ENCODE measurements around the gene CCDC112.

DNA sequence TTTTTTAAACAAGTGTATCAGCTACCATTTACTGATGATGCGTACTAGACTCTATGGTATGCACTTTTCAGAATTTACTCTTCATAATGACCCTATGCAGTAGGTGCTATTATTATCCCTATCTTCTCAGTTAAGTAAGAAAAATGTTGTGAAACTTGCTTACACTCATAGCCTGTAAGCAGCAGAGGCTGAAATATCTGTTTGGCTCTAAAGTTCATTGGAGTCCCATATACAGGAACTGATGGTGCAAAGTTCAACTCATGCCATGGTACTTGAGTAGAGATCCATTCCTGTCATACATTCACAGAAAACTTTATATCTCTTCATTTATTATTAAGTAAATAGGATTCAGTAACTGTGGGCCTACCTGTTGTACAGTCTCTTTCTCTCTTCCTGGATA lies 41.4 kb upstream of the CCDC112 start:
- no peak for TF ChIP-seq CTCF (IDR thresholded peaks at IDR 0.05; ENCODE audit: low read length)
- TF ChIP-seq EZH2phosphoT487 (IDR thresholded peaks at IDR 0.05; ENCODE audit: low read length), result no peak
- TF ChIP-seq EZH2 (optimal IDR thresholded peaks at IDR 0.05; ENCODE audit: low read depth, low read length), result no peak

Data from MM.1S (cell line).